HG02840 (cell line): ENCODE data around the gene GFRA1.

Experiments used
- ATAC-seq: cut with Tn5 transposase; IDR thresholded peaks from one replicate; pipeline ENCODE4 v1.9.1; 2021; ENCODE audit warnings: mild to moderate bottlenecking, moderate library complexity, moderate number of reproducible peaks; ENCODE audit not compliant: unreplicated experiment, low FRiP score

GFRA1 gene

DNA sequence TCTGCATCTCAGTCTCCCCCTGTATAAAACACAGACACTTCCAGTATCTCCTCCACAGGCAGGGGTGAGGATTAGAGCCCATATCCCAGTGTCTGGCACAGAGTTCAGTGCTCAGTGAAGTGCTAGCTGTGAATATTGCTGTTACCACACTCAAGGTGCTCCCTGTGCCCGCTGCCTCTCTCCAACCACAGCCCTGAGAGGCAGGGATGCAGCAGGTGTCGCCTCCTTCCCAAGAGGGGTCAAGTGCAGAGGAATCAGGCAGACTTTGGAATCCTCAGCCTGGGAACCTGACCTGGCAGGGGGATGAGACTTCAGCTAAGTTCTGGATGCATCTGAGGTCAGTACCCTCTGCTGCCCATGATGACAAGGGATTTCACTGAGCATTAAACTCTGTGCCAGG is 163.1 kb downstream of the GFRA1 start:
- ATAC-seq, result no peak

DNA sequence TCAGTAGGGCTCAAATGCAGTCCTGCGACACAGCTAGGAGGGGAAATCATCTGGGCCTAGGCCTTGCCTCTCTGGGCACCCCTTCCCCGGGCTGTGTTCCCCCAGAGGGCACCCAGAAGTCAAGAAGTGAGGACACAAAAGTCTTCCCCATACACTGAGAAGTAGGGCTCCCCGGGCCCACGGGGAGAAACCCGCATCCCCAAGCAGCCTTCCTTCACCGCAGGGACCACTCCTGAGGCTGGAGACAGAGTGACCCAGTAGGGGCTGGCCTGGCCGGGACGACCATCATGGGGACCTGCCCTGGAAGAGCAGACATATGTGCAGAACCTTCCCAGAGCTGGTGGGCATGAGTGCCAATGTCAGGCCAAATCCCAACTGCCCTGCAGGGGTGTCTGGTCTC is 163.5 kb downstream of the GFRA1 start:
- no peak for ATAC-seq

DNA sequence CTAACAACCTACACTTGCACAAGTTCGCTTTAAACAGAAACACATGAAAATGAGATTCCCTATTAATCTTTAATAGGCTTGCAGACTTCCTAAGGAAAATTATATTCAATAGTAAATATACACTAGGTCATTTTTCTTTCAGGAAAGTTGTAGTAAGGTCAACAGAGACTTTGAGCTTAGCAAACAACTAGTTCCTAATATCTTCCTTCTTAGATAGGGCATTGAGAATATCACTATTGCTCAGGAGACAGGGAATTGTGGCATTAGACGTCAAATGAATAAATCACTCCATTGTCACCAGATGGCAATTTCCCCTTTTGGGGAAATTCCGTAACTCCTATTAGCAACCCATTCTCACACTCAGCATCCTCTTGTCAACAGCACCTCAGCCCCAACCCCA is 164.9 kb downstream of the GFRA1 start:
- no peak for ATAC-seq

DNA sequence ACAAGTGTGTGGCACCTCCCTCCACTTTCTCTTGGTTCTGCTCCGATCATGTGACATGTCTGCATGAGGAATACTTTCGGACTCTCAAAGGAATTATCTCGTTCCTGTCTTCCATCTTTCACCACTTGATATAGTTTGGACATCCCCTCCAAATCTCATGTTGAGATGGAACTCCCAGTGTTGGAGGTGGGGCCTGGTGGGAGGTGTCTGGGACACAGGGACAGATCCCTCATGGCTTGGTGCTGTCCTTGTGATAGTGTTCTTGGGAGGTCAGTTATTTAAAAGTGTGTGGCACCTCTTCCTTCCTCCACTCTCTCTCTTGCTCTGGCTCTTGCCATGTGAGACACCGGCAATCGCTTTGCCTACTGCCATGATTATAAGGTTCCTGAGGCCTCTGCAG is 166.4 kb downstream of the GFRA1 start:
- no peak for ATAC-seq

DNA sequence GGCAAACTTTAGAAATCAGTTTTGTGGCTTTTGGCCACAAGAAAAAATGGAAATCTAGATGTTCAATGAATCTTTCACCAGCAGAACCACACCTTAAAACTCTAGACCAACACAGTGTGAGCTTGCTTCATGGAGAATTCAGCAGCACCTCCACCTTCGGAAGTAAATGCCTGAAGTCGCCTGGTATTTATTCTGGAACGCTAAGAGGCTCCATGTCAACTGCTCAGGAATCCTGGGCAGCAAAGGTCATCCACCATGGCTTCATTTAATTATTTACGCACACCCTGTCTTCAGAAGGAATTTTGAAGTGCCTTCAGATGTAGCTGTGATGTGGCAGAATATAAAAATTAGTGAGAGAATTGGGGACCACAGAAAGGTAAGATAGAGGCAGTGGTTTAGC is 167.7 kb downstream of the GFRA1 start:
- ATAC-seq, result no peak

DNA sequence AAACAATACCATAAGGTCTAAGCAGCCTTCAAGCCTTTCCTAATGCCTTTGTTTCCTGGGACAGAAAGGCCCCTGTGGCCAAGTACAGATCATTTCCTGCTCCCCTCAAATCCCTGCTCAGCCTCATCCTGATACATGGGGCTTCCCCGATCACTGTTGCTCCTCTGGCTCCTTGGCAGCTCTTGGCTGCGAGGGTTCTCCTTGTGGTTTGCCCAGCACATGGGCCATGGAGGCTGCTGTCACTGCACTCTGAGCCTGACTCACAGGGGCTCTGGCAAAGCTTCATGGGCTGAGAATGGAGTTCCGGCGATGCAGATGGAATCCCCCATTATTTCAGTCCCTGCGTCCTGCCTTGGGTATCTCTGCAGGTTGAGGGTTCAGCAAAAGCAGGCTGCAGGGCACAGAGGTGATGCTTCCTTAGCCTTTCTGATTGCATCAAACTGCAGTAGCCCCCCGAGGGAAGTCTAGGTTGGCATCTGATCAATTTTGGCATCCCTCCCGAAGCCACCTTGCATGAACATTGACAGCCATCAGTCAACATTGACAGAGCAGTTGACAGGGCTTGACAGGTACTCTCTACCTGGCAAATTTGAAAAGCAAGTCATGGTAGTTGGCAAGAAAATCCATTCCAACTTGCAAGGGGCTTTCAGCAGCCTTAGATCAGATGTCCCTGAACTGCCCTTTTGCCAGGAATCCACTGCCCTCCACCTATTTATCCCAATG is 168.6 kb downstream of the GFRA1 start:
- no peak for ATAC-seq

DNA sequence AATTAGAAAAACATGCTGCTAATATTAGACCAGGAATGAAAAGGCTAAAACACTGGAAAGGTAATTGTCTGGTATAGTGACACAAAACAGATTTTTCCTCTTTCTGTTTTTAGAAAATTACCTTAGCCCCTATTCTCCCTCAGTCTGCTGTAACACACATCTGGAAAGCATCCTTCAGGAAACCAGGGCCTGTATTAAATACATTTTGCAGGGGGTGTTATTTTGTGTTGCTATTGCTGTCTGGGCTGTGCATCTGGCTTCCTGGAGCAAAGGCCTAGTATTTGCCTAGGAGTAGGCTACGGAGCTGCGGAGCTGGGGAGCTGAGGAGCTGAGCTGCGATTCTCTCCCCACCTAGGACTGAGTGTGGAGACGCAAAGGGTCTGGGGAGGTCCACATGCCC is 169.3 kb downstream of the GFRA1 start:
- ATAC-seq, result no peak

DNA sequence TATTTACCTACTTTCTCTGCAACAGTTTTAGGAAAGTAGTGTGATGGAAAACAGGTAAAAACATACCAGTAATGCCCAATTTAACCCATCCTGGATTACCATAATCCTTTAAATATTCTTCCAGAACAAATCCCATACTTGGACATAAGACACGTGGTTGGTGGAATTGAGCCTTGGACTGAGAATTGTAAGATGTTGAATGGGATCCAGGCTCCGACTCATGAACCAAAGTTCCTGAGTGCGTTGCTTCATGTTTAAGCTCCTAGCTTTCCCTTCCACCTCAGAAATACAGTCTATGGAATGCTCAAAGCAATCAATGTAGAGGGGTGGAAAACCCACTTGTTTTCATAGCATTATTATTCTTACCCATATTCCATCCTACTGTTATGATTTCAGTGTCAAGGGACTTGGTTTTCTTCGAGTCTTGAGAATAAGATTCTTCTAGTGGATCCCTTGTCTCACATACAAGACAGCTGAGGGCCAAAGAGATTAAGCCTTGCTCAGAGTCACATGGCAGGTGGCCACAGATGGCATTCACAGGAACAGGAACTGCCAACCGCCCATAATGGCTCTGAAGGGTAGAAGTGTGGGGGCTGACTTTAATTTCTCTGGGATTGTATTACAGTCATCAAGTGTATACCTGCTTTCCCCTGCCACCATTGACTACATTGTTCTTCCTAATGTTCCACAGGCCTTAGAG is 171.2 kb downstream of the GFRA1 start:
- ATAC-seq, result no peak

DNA sequence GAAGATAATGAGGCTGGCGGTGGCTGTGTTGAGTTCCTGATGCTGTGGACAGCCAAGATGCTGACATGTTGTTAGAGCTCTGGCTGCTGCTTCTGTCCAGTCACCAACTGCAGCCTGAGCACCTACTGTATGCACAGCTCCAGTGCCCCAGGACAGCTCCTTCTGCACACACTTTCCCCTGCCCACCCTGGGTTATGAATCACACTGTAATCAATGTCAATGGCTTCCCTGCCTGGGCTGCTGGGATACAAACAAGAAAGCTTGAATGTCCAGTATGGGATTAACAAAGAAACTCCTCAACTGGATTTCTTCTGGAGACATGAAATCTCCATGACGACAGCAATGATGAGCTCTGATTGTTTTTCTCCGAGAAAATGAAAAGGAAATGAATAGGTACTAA is 172.0 kb downstream of the GFRA1 start:
- ATAC-seq, result no peak

DNA sequence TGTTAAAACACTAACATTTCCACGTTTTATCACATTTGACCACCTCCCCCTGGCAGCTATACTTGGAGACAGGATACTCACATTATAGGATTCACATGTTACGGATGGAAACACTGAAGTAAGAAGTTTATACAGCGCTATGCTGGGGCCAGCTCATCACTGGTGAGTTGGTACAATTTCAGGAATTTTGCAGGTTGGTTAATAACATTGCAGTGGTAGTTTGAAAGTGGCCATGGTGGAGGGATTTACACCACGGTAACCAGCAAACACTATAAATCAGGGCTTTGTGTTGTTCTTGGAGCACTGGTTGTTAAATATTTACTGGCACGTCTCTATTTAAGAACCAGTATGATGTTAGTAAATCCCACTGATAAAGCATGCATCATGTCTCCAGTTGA is 174.0 kb downstream of the GFRA1 start:
- ATAC-seq, result no peak

DNA sequence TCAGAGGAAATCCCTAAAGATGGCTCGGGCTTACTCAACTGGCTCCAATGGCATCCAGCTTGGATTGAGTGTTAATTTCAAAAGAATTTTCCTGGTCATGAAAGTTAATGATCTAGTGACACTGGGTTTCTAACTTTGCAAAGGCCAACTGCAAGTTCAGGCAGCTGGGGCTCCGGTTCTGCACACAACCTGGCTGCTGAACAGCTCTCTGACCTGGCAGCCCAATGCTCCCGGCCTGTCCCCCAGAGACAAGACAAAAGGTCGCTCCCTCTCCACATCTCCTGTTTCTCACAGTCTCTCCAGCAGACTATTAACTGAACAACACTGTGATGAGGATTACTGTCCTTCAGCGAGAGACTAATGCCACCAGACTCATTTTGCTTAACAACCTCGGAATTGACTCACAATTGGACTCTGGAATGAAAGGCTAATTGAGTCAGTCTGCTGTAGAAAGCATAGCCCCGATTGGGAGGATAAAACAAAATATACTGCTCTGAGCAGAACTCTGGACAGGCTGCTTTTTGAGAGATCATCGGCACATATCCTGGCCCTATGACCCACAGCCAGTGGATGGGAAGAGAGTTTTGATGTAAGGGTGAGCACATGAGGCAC is 174.5 kb downstream of the GFRA1 start:
- no peak for ATAC-seq

DNA sequence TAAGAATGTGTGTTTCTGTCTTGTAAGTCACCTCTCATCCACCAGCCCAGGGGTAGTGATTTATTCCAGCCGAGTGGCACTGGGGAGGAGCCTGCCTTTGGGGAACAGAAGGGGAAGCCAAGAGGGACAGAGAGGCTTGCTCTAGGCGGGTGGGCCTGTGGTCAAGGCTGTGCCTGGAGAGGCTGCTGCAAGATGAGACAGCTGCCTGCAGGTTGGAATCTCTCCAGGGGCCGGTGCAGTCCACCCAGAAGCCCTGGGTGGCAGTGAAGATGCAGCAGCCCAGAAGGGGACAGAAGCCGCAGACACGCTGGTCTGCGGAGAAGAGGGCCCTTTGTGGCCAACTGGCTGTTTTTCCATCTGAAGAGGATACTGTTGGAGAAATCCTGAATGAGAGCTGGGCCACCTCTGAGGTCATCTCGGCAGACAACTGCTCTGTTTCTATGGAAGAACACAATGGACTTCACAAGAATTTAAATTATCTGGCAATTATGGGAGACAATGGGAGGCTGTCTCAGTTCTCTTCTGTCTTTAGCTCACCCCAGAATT is 175.7 kb downstream of the GFRA1 start:
- no peak for ATAC-seq

DNA sequence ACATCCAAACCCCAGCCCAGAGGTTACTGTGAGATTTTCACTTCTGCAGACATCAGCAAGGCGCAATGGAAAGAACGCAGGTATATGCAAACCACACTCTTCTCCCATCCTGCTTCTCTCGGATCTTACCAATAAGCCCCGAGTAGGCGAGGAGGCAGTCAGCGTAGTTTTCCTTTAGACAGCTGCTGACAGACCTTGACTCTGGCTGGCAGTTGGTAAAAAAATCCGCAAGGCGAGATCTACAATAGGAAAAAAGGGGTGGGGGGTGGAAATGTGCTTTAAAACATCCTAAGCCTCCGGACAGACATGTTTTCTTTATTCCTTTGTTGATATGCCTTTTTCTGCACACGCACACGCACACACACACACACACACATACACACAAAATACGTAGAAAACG is 176.5 kb downstream of the GFRA1 start:
- no peak for ATAC-seq

DNA sequence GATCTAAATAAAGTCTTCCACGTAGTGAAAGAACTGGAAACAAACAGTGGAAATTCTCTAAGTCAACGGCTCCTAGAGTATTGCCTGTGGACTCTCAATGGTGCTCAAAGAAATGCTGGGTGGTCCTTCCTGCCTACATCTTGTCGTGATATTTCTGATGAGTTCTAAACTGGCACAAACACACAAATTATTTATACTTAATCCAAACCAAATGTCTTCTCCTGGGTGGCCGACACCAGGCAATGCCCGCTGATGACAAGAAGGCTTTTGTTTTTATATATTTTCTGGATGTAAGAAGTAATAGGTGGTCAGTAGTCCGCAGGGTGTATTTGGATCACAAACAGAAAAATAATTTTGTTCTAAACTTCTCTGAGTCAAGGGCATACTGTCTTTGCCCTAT is 178.7 kb downstream of the GFRA1 start:
- ATAC-seq, result no peak

DNA sequence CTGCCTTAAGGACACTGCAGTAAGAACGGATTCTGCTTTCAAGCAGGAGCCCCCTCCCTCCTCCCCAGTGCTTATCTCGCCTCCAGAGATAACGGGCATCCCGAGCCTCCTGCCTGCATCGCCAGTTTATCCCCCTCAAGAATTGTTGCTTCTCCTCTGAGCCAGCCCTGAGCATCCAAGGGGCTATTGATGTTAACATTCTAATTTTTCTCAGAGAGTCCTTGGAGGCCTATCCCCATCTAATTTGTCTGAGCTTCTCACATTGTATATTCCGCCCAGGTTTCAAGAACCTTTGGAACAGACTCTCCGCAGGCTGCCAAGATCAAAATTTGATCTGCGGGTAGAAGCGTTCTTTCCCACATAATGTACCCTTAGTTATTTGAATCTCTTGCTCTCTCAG is 180.0 kb downstream of the GFRA1 start:
- no peak for ATAC-seq

DNA sequence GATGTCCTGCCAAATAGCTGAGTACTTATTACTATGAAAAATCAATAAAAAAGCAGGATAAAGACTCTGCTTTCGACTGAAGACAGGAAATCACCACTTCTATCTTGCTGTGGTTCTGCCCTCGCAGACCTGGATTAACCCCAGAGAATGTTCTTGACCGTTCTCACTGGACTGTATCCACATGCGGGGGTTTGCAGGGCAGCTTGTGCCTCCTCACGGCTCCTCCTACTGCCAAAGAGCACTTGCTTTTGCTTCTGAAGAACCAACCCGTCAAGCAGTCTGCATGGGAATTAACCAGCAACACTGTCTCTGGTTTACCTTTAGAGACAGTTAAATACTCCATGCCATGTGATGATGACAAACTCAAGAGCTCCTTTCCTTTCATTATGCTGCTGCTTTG is 184.0 kb downstream of the GFRA1 start:
- ATAC-seq, result no peak

DNA sequence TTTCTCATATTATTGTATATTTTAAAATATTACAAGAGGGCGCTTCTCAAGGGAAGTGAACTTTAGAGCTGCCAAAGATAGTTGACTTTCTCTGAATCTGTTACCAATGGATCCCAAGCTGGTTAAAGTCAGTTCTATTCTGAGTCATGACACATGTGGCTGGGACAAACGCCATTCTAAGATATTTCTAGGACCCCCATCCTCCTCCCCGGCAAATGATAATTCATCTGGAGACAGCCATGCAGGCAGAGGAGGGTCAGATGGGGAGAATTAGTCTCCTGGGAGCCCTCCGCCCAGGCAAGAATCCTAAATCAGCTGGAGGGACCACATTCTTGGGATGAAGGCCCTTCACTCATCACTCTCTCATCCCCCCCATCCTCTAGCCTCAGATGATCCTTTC is 187.7 kb downstream of the GFRA1 start:
- ATAC-seq, result no peak

DNA sequence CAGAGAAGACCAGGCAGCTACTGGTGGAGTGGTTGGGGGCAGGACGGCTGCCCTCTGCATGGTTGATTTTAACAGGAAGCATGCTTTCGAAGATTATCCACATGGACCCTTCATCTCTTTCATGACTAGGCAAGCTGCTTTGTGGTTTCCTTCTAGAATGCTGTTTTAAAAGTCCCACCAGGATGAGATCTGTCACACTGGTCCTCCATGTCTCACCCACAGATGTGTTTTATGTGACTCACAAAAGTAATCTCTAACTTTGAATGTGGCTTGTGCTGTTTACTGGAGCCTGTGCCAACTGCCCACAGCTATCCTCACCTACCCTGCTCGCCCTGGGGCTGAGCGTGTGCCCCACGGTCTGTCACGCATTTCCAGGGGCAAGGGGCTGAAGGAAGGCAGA is 188.8 kb downstream of the GFRA1 start:
- ATAC-seq, result no peak

DNA sequence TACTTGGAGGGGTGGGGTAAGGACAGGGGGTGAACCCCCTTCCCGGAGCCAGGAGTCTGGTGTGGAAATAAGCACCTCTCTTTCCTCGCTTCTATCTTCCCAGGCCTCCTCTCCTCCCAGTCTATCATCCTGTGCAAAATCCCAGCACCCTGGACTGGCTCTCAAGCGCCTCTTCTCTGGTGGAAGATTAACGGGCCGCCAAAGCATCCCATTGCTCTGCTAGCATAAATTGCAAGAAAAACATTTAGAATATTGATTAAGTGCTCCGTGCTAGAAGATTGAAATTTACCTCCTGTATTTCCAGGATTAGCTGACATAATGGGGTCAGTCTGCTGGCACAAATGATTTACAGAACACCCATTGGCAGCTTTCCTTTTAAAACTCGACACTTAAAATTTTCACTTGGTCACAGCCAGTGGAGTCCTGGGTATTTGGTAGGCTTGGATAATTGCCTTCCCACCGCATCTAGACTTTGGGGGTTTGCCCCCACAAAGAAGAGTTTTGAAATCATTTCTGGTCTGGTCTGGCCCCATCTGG is 189.7 kb downstream of the GFRA1 start:
- no peak for ATAC-seq

DNA sequence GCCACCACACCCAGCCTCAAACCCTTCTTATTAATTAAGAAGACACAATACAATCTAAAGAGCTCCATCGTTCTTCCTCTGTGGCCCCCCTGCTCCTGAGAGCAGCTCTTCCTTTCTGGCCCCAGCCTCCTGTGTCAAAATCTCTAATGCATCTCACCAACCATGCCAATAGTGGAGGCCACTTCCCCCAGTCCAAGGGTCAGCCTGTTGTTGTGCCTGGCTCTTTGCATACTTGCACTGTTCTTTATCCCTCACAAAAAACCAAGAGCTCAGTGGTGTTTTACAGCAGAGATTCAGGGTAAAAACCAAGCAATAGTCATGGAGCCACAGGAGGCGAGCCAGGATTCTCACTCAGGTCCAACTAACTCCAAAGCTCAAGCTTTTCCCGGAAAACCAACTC is 190.2 kb downstream of the GFRA1 start:
- no peak for ATAC-seq

DNA sequence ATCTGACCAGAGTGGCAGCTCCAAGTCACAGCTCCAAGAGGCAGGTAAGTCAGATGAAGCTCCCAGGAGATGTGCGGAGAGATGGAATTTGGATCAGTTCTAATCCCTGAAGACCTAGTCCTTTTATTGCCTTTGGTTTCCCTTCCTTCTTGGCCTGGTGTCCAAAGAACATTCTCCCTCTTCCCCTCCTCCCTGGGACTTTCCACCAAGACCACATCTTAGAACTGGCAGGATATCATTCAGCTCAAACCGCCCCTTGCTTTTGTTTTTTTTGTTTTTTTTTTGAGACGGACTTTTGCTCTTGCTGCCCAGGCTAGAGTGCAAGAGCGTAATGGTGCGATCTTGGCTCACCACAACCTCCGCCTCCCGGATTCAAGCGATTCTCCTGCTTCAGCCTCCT is 190.8 kb downstream of the GFRA1 start:
- ATAC-seq, result no peak
